MM.1S (cell line): ENCODE results near the gene ACACB.

Source experiments
- DNase-seq: peaks from one replicate; pipeline ENCODE4 v3.0.0-alpha.2; 2015
- H2AFZ ChIP-seq: fragments of 300-600 bp; sonication (generic); 2 replicates; pipeline ENCODE4 v1.6.0; 2016; ENCODE audit warnings: antibody characterized with exemption, low read length
- H3F3A ChIP-seq: fragments of 300-600 bp; sonication (generic); 2 replicates; pipeline ENCODE4 v1.6.1; 2016; ENCODE audit warnings: mild to moderate bottlenecking, antibody characterized with exemption, low read length, moderate library complexity, mixed read lengths; ENCODE audit not compliant: insufficient read depth
- H3K27ac ChIP-seq: fragments of 300-600 bp; sonication (generic); 2 replicates; pipeline ENCODE4 v1.5.1; 2016; ENCODE audit warnings: mild to moderate bottlenecking, low read length
- H3K27me3 ChIP-seq: fragments of 300-600 bp; sonication (generic); replicated peaks from 2 replicates; pipeline ENCODE4 v1.6.0; 2016; ENCODE audit warnings: low read length; ENCODE audit not compliant: insufficient read depth
- H3K36me3 ChIP-seq: fragments of 300-600 bp; sonication (generic); replicated peaks from 2 replicates; pipeline ENCODE4 v1.6.1; 2016; ENCODE audit warnings: mild to moderate bottlenecking, low read length, mixed read lengths; ENCODE audit not compliant: insufficient read depth
- H3K4me1 ChIP-seq: fragments of 300-600 bp; sonication (generic); 2 replicates; pipeline ENCODE4 v1.6.1; 2016; ENCODE audit warnings: low read length, mixed read lengths
- H3K4me2 ChIP-seq: fragments of 300-600 bp; sonication (generic); 2 replicates; pipeline ENCODE4 v1.6.0; 2016; ENCODE audit warnings: low read depth, low read length
- H3K4me3 ChIP-seq: fragments of 300-600 bp; sonication (generic); 2 replicates; pipeline ENCODE4 v1.5.1; 2016; ENCODE audit warnings: low read length, mixed read lengths
- H3K79me2 ChIP-seq: fragments of 300-600 bp; sonication (generic); 2 replicates; pipeline ENCODE4 v1.6.1; 2016; ENCODE audit warnings: mixed run types, low read length, mixed read lengths
- H3K9ac ChIP-seq: fragments of 300-600 bp; sonication (generic); 2 replicates; pipeline ENCODE4 v1.6.1; 2016; ENCODE audit warnings: low read length, mixed read lengths
- H3K9me2 ChIP-seq: fragments of 300-600 bp; sonication (generic); replicated peaks from 2 replicates; pipeline ENCODE4 v1.6.1; 2016; ENCODE audit warnings: mild to moderate bottlenecking, low read length, mixed read lengths; ENCODE audit not compliant: insufficient read depth
- H3K9me3 ChIP-seq: fragments of 300-600 bp; sonication (generic); replicated peaks from 2 replicates; pipeline ENCODE4 v1.6.1; 2016; ENCODE audit warnings: mild to moderate bottlenecking, low read length, mixed read lengths; ENCODE audit not compliant: insufficient read depth
- H4K20me1 ChIP-seq: fragments of 300-600 bp; sonication (generic); 2 replicates; pipeline ENCODE4 v1.6.1; 2016; ENCODE audit warnings: mild to moderate bottlenecking, low read length, moderate library complexity, mixed read lengths; ENCODE audit not compliant: insufficient read depth
- EZH2 ChIP-seq: fragments of 300-600 bp; sonication (generic); optimal IDR thresholded peaks from 2 replicates; pipeline ENCODE3; 2017; ENCODE audit warnings: low read depth, mild to moderate bottlenecking, antibody characterized with exemption, low read length, mixed read lengths
- EZH2phosphoT487 ChIP-seq: fragments of 300-600 bp; sonication (generic); IDR thresholded peaks from 2 replicates; pipeline ENCODE4 v1.6.1; 2018; ENCODE audit warnings: antibody characterized with exemption, low read length
- TF ChIP-seq, protein P1 (sequence below): fragments of 300-600 bp; sonication (generic); IDR thresholded peaks from 2 replicates; pipeline ENCODE4 v1.5.1; 2016; ENCODE audit warnings: antibody characterized with exemption, low read length, mixed read lengths

The ACACB gene

DNA sequence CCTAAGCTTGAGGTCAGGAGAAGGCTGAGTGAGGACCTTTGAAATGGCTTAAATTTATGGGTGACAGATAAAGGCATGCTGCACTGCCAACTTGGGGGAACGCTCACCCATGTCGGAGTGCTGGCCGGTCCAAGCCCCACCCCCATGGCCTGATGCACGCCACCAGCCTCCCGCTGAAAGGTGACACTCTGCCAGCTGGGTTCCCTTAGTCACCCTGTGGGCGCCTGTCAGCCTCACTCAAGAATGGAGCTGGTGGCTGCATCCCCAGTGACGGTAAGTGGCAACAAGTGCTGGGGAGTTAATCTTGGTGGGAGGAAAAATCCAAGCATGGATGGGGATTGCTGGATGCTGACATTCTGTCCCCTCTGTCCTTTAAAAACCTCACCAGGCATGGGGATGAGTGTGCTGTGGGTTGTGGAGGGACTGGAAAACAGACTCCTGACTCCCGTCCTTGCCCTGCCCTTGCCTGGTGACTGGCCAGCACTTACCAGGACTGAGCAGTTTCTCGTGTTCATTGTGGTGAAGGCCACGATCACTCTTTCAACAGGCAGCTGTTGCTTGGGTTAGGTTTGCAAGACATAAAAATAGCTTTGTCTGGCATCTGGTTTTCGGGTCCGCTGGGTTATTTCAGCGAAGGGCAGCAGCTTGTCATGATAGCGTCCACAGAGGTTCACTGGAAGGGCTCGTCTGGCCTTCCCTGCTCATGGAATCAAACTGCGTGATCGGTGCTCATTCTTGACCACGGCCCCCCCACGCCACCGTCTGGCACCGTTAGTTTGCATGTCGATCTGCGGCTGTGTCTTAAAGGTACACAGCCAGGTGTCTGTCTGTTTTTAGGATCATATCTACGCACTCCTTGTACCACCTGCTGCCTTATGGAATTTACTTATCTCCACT, 15.0 kb downstream of the ACACB start:
- no peaks in the 10 kb centered on the region for H3K36me3 ChIP-seq
- H3K4me3 ChIP-seq, result peak overlapping the region; percentile 63
- peak overlapping the region; percentile 62 for H3K4me2 ChIP-seq
- peak overlapping the region; percentile 69 for H3K27ac ChIP-seq
- no peak for DNase-seq
- no peaks in the 10 kb centered on the region for H3K9me2 ChIP-seq
- peak overlapping the region; percentile 69 for H3K9ac ChIP-seq
- H4K20me1 ChIP-seq, result no peaks in the 10 kb centered on the region
- H3F3A ChIP-seq, result no peaks in the 10 kb centered on the region
- H2AFZ ChIP-seq, result peak overlapping the region; percentile 28
- H3K79me2 ChIP-seq, result peaks cover 9% of the 10 kb centered on the region; the same call in 1 of the 2 replicates
- H3K27me3 ChIP-seq, result no peaks in the 10 kb centered on the region
- H3K4me1 ChIP-seq, result no peaks in the 10 kb centered on the region
- no peaks in the 10 kb centered on the region for H3K9me3 ChIP-seq
- TF ChIP-seq EZH2, result no peak
- TF ChIP-seq, protein P1, sequence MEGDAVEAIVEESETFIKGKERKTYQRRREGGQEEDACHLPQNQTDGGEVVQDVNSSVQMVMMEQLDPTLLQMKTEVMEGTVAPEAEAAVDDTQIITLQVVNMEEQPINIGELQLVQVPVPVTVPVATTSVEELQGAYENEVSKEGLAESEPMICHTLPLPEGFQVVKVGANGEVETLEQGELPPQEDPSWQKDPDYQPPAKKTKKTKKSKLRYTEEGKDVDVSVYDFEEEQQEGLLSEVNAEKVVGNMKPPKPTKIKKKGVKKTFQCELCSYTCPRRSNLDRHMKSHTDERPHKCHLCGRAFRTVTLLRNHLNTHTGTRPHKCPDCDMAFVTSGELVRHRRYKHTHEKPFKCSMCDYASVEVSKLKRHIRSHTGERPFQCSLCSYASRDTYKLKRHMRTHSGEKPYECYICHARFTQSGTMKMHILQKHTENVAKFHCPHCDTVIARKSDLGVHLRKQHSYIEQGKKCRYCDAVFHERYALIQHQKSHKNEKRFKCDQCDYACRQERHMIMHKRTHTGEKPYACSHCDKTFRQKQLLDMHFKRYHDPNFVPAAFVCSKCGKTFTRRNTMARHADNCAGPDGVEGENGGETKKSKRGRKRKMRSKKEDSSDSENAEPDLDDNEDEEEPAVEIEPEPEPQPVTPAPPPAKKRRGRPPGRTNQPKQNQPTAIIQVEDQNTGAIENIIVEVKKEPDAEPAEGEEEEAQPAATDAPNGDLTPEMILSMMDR, result no peak
- TF ChIP-seq EZH2phosphoT487, result no peak

- no peaks in the 10 kb centered on the region for H3K36me3 ChIP-seq
- no peaks in the 10 kb centered on the region for H3K27me3 ChIP-seq
- H3K9me2 ChIP-seq, result no peaks in the 10 kb centered on the region
- no peak overlapping the region for H2AFZ ChIP-seq
- H3K27ac ChIP-seq, result no peak overlapping the region
- TF ChIP-seq, protein P1, result peak; percentile 65
- TF ChIP-seq EZH2phosphoT487 (no peak), EZH2 (no peak)
- no peaks in the 10 kb centered on the region for H3K9me3 ChIP-seq
- no peak for DNase-seq
- H3F3A ChIP-seq, result no peaks in the 10 kb centered on the region
- no peaks in the 10 kb centered on the region for H3K4me1 ChIP-seq
- H3K4me3 ChIP-seq, result no peak overlapping the region
- no peak overlapping the region for H3K4me2 ChIP-seq
- no peak overlapping the region for H3K9ac ChIP-seq
- no peaks in the 10 kb centered on the region for H4K20me1 ChIP-seq
- peaks cover 9% of the 10 kb centered on the region; the same call in 1 of the 2 replicates for H3K79me2 ChIP-seq
Measured at GRCh38 chr12:109134186-109134917, 18.0 kb downstream of the ACACB start.

- H3K4me2 ChIP-seq, result no peak overlapping the region
- no peak for DNase-seq
- no peak overlapping the region for H3K9ac ChIP-seq
- no peaks in the 10 kb centered on the region for H3F3A ChIP-seq
- H4K20me1 ChIP-seq, result no peaks in the 10 kb centered on the region
- TF ChIP-seq, protein P1, result no peak
- no peak for TF ChIP-seq EZH2
- no peak for TF ChIP-seq EZH2phosphoT487
- H3K79me2 ChIP-seq, result peaks cover 9% of the 10 kb centered on the region; the same call in 1 of the 2 replicates
- H3K9me3 ChIP-seq, result no peaks in the 10 kb centered on the region
- H3K9me2 ChIP-seq, result no peaks in the 10 kb centered on the region
- no peaks in the 10 kb centered on the region for H3K27me3 ChIP-seq
- H2AFZ ChIP-seq, result no peak overlapping the region
- no peak overlapping the region for H3K4me3 ChIP-seq
- H3K4me1 ChIP-seq, result 0 out of 2 replicates have a peak, but pooled peaks cover under 1% of the 10 kb centered on the region
- no peaks in the 10 kb centered on the region for H3K36me3 ChIP-seq
- H3K27ac ChIP-seq, result no peak overlapping the region
Measured at GRCh38 chr12:109137055-109137454, 20.7 kb downstream of the ACACB start.
